Effector CD8-positive, alpha-beta T cell (primary cell): ENCODE results near the gene CD40.

Source experiments
- DNase-seq: peaks from one replicate; lab custom pipeline; 2025; lab: John Stamatoyannopoulos, UW

The CD40 gene

DNA sequence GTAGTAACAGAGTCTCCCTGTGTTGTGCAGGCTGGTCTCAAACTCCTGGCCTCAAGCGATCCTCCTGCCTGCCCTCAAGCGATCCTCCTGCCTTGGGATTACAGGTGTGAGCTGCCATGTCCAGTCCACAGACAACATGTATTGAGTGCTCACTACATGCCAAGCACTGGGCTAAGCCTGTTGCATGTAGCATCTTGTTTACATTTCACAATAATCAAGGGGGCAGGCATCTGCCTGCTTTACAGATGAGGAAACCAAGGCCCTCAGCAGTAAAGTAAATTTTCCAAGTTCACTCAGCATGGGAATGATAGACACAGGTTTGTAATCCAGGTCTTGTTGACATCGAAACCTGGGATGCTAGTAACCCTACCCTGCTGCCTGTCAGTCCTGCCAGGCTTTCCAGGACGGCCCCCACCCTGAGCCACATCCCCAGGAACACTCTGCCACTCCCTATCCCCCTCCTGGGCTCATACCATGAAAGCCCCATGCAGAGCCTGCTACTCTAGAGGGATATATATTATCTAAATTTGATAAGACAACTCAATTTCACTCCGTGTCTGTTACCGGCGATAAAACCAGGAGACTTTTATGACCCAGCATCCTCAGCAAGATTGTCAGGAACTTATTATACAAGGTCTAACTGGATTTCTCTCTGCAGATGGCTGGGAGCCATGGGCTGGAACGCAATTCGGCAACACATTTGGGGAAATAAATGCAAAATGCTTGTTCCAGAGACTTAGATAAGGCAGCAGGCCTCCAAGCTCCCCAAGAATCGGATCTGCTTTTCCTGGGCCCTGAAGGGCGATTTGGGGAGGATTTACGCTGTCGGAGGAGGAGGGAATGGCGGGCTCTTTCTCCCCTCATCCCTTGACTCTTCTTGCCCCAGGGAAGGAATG is 30.4 kb downstream of the CD40 start:
- no peak for DNase-seq

DNA sequence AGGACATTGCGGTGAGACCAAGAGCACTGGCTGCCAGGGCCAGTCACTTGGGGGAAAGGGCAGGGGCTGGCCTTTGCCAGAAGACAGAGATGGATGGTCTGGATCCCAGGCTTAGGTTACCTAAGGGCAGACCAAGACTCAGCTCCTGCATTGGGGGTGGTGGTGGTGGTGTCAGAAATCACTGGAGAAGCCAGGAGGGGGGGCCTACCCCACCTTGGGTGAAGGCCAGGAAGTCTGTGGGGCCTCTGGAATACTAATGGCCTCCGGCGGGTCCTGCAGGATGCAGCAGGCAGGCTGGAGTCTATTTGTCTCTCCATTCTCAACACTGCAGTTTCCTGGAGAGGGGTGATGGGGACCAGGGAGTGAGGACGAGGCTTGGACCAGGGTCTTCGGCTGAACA is 32.8 kb downstream of the CD40 start:
- DNase-seq = no peak

- DNase-seq = no peak
These were observed 33.8 kb downstream of the CD40 start for GRCh38 chr20:46151936-46152335.

DNA sequence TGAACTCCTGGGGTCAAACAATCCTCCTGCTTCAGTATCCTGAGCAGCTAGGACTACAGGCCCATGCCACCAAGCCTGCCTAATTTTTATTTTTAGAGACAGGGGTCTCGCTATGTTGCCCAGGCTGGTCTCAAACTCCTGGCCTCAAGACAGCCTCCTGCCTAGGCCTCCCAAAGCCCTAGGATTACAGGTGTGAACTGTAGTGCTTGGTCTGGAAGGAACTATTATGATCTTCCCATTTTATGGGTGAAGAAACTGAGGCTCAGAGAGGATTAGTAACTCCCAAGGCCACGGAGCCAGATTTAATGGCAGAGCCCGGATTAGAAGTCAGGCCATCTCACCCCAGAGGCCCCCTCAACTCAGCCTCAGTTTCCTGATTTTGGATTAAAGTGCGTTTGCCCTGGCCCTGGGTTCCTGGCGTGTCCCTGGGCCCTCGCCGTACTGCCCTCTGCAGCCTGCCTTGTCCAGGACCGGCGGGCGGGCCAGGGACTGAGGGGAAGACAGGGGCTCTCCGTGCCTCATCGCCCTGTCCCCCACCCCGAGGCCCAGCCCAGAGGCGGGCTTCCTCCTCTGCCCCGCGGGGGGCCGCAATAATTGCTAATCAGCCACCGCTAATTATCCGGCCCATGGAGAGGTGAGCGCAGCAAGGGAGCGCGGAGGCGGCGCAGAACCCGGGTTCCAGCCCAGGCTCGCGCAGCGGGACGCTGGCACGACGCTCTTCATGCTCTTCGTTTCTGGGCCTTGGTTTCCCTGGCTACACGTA is 34.9 kb downstream of the CD40 start:
- DNase-seq = no peak

DNA sequence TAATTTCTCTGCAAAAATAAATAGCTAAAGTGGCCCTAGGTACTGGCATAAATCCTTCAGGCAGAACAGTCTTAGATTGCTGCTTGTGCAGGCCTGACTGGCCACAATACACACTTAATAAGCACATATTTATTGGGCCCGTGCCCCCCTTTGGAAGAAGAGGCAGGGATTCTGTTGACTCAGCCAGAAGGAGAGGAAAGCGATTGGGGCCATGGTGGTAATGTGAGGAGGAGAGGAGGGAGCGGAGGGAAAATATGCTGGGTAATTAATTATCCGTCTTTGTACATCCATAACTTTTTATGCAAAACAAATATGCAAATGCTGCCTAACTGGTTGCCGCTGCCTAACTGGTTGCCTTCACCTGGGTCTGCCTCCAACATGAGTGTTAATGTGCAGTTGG is 36.2 kb downstream of the CD40 start:
- no peak for DNase-seq

GRCh38 chr20:46154796-46155195 is 36.7 kb downstream of the CD40 start:
- no peak for DNase-seq

DNA sequence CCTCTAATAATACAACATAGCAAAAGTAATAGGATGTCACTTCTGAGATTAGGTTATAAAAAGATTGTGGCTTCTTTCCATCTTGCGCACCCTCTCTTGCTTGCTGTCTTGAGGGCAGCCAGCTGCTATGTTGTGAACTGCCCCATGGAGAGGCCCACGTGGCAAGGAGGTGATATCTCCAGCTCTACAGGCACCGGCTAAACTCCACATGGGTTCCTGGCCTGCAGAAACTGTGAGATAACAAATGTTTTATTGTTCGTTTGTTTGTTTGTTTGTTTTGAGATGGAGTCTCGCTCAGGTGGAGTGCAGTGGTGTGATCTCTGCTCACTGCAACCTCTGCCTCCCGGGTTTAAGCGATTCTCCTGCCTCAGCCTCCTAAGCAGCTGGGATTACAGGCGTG is 38.0 kb downstream of the CD40 start:
- DNase-seq = no peak

GRCh38 chr20:46157076-46157592 is 39.0 kb downstream of the CD40 start:
- DNase-seq = no peak

DNA sequence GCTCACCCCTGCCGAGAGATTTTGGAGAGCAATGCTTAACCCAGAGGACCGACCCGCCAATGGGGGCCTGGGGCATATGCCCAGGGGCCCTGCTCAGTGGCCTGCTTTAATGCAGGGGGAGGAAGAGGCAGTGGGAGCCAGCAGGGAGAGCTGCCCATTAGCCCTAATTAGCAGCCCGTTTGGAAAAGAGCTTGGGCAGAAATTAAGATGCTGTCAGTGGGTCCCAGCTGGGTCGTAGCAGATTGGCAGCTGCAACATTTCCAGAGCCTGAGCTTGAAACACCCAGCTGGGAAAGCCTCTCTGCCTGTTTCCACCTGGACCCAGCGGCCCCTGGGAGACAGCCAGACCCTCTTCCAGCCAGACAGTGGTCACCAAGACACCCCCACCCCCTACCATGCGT is 39.5 kb downstream of the CD40 start:
- DNase-seq = no peak

DNA sequence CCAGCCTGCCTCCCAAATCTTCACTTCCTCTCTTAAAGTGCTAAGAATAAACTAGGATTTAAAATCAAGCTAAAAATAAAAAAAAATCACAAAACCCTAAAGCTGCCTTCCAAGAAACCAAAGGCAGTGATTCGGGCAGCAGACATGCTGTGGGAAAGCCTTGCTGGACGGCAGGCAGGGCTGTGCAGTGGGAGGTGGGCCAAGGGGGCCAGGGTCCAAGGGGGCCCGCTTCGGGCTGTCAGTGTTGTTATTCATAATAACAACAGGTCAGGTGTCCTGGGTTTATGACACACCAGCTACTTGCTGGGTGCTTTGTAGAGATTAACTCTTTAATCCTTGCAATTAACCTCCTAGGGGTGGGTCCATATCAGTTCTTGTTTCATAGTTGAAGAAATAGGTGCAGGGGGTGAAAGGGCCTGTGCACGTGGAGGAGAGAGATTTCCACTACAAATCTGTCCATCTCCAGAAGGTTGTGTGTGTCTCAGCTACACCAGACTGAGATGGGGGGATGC is 40.4 kb downstream of the CD40 start:
- DNase-seq = no peak

DNA sequence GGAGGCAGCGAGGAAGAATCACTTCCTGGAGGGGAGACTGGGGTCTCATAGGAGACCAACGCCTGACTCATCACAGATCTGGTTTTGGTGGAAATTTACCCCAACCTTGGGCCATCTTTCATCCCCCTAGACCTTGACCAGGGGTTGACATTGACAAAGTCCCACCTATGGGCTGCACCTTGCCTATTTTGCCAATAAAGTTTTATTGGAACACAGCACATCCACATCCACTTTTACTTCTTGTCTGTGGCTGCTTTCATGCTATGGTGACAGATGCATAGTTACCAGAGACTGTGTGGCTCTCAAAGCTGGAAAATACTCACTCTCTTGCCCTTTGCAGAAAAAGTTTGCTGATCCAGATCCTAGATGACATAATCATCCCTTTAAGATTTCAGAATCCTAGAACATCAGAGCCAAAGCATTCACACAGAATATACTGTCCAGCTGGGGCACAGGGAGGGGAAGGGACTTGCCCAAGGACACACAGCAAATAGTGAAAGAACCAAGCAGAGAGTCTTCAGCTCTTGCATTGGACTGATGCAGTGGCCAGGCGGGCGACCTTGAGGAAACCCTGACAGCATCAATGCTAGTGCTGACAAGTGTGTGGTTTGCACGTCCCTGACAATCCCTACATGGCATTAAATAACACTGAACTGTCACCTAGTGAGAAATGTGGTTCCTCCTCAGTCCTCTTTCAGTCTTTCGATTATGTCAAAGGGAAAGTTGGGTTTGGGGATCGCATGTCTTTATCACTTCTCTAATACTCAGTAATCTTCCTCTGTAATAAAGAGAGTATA is 41.2 kb downstream of the CD40 start:
- no peak for DNase-seq

GRCh38 chr20:46160661-46161060 is 42.5 kb downstream of the CD40 start:
- no peak for DNase-seq

- DNase-seq = no peak
These were observed 43.8 kb downstream of the CD40 start for GRCh38 chr20:46161921-46162320.

DNA sequence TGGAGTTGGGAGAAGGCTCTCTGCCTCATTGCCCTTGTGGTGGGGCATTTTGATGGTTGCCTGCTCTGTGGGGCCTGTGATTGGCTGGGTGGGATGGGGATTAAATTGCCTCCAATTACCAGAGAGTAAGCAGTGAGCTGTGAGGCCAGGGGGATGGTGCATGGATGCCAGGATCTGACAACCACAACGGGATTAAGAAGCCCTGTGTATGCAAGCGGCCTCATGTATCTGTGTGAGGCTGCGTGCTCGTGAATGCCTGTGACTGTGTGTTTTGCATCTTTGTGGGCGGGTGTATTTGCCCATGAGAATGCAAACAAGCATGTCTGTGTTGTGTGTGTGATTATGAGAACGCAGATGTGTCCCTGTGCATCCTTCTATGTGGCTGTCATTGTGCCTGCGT is 46.1 kb downstream of the CD40 start:
- DNase-seq = no peak

DNA sequence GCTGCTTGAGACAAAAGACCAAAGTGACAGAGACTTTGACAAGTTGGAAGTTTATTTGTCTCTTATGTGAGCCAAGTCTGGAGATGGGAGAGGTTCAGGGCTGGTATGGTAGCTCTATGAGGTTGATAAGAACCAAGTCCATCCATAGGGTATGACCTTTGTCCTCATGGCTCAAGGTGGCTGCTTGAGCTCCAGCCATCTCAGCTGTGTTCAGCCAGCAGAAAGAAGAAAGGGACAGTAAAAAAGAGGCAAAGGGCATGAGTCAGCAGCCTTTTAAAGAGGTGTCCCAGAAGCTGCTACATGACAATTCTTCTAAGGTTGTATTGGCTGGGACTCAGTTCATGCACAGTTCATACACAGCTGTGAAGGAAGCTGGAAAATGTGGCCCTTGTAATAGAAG is 49.0 kb downstream of the CD40 start:
- no peak for DNase-seq

DNA sequence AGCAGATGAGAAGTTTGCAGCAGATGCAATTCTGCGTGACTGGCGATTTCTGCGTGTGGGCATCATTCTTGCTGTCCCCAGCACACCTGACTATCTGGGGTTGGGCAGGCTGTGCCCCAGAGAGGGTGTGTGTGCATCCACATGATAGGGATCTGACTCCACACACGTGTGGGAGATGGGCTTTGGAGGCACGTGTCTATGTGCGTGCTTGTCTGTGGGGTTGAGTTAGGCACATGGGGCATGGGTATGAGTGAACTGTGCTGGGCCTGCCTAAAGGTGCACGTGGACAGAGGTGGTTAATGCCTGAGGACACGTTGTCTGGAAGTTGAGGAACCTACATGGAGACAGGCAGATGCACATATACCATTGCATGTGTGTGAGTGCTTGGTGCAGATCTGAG is 50.3 kb downstream of the CD40 start:
- no peak for DNase-seq

DNA sequence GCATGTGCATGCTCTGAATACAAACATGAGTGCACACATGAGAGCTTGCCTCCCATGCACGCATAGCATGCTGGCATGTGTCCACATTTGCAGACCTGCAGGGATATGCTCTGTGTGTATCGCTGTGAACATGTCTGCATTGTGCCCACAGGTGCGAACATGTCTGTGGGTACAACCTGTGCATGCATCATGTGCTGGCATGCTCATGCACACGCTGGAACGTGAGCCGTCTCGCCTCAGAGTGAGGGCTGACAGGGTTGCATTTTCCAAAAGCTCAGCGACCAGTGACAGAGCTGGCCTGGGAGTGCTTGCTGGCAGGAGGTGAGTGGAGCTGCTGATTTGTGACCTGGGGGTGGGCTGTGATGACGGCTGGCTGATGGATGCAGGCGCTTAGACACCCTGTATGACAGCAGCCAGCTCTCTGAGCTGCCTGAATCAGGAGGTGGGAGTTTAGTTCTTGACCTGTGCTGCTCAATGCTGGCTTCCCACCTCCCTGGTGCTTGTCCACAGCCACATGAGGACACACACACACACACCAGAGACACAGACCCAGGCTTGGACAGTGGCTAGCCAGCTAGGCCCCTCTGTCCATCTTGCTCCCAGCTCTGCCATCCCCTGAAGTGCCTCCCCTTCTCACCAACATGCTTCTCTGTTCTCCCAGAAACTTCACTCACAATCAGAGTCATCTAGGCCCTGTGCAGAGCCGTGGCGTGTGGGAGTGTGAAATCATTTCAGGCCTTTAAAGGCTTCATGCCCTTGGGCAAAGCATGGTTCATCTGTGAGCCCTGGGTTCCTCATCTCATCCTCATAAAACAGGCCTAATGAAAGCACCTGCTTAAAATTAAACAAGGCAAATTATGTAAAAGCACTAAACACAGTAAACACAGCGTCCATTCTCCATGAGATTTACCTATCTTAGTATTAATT is 51.4 kb downstream of the CD40 start:
- no peak for DNase-seq

GRCh38 chr20:46171476-46171875 is 53.4 kb downstream of the CD40 start:
- no peak for DNase-seq

GRCh38 chr20:46171909-46172308 is 53.8 kb downstream of the CD40 start:
- DNase-seq = no peak

DNA sequence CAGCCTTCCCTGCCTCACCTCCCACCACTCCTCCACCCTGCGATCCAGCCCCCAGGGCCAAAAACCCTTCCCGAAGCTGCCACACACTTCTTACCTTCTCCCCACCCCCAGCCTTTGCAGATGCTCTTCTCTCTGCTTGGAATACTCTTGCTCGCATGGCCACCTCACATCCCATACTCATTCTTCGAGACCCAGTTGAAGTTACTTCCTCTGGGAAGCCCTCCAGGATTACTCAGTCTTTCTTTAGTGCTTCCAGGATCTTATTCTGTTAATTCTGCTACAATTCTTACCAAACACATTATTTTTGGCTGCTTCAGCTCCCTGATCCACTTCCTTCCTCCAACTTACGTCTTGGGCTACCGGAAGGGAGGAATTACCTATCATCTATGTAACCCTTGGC is 54.3 kb downstream of the CD40 start:
- DNase-seq = no peak

DNA sequence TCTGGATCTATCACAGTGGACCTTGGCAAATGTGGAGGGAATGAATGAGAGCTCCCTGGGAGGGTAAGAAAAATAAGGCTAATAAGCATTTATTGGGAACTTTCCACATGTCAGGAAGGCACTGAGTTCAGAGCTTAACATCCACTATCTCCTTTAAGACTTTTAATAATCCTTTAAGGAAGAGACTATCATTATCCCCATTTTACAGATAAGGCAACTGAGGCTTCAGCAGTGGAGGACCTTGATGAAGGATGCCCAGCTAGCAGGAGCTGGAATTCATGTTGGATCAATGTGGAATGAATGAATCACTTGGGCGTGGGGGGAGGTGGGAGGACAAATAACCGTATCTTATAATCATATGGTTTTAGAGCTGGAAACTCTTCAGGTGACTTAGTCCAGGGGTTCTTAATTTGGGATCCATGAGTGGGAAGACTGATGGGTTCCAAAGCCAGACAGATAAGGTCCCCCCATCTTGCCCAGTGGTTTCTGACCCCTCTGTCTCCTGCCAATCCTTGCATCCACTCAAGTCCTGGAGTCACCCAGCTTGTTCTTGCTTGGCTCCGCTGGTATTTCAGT is 54.9 kb downstream of the CD40 start:
- no peak for DNase-seq
